Endometrial microvascular endothelial cells (primary cell): ENCODE measurements around the gene PAQR4. TPM values are rescaled to one million over a fixed set of nuclear protein-coding genes. Genes with fewer than 3 reads are reported as not detected.

ENCODE experiments used
- in situ Hi-C: cut with HindIII; loops from 2 replicates; pipeline ENCODE4 v1.10.0; 2017; ENCODE audit warnings: low sequenced_read_pairs, low pct_unique_long_range_greater_than_20kb; ENCODE audit errors: inconsistent ontology term
- total RNA-seq: library from RNA; depleted of rRNA; stranded (reverse); fragments of >200 nt; gene quantifications from one replicate; pipeline ENCODE4 v1.2.3, GENCODE V29; 2015; ENCODE audit errors: inconsistent ontology term

PAQR4 gene
- total RNA-seq, 1 donor from 2014 or later: 27.3 TPM

DNA sequence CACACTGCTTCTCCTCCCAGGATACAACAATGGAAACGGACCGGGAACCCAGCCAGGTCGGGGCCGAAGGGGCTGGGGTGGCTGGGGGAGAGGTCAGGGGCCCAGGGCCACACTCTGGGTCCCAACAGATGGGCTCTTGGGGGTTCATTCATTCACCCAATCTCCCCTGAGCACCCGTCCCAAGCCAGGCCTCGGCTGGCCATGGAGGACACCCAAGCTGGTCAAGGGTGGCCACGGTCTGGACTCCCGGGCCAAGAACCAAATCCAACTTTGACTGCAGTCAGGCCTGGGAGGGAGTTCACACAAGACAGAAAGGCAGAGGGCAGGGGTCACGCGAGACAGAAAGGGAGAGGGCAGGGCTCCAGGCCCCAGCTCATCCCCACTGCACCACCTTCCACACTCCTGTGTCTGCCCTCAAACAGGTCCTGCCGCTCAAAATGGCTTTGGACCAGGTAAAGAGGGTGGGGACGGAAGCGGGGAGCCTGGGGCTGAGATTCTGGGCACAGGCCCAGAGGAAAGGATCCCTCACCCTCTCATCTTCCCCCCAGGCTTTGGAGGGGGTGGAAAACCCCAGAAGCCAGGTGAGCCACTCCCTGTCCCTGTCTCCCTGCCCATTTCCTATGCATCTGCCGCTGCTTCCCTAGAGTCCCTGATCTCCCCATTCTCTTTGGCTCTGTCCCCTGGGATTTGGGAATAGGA lies 23.4 kb downstream of the PAQR4 start:
- in situ Hi-C loops: no loop called here

DNA sequence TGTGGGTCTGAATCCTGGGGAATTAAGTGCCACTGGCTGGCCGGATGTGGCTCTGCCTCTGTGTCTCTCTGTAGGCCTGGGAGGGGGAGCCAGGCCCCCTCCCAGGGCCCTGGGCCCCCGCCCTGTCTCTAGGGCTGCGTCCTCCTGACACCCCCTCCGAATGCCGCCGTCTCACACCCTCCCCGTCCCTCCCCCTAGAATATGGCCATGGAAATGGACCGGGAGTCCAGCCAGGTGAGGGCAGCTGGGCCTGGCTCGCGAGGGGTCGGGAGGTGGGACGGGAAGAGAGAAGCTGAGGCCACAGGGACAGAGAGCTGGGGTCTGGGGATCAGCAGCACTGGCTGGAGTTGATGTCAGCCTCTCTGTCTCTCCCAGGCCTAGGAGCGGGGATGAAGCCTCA lies 27.1 kb downstream of the PAQR4 start:
- in situ Hi-C loops: no loop called here

DNA sequence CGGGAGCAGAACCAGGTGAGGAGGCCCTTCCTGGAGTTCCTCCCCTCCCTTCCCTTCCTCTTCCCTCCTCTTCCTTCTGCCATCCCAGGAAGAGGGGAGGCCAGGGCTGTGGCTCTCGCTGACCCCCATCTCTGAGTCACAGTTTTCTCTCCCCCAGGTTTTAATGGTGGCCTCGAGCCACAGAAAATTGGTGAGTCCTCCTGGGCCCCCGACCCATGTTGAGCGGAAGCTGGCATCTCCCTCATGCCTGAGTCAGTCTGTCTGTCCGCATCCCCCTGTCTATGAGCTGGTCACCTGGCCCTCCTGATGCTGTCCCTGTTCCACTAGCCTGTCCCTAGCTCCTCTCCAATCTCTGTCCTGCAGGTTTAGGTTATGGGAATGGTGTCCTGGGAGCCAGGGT lies 30.8 kb downstream of the PAQR4 start:
- in situ Hi-C loops: no loop called here

DNA sequence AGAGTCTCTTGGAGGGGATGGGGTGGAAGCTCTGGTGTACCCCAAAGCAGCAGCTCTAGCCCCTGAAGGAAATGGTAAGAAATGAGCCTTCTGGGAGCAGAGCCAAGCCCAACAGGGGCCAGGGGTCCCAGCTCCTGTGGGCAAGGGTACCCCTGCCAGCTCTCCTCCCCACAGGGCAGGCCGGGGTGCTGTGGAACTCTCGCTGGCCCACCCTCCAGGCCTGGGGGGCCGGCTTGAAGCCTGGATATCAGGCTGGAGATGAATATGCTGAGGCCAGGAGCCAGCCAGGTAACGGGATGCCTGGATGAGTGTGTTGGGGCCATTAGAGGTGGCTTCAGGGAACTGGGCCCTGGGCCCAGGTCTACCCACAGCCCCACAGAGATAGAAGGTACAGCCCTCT lies 31.4 kb downstream of the PAQR4 start:
- in situ Hi-C loops: no loop called here

DNA sequence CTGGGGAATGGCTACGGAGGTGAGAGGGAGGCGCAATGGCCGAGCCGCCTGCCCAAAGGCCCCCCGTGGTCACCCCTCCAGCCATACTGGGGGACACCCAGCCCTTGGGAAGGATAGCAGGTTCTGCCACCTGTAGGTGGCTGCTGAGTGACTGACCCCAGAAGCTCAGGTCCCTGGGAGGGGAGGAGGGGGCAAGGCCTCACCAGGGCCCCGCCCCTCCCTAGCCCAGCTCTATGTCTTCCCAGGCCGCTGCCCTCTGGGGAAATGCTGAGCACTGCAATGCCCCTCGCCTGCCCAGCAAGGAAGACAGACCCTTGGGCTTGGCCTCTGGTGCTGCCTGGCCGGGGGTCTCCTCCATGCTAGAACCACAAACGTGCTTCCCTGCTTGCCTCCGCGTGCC lies 32.2 kb downstream of the PAQR4 start:
- in situ Hi-C loops: no loop called here

DNA sequence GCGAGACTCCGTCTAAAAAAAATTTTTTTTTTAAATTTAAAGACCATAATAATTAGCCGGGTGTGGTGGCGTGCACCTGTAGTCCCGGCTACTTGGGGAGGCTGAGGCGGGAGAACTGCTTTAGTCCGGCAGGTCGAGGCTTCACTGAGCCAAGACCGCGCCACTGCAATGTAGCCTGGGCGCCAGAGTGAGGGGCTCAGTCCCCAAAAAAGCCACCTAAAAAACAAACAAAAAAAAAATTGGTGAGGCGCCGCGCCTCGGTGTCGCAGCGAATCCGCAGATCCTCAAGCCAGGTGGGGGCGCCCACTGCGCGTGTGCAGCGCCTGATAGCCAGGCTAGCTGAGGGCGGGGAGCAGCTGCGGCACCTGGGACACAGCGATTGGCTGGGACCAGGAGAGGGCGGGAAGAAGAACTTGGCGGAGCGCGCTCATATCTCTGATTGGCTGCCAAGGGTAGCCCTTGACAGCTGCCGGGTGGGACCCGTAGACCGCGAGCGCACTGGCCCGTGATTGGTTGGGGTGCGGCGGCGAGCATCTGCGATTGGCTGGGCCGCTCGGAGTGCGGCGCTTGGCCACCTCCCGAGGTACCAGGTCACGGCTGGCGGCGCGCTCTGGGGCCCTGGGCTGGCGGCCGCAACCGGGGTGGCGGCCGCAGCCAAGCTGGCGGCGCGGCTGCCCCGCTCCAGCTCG lies 34.6 kb downstream of the PAQR4 start:
- in situ Hi-C loops: no loop called here

DNA sequence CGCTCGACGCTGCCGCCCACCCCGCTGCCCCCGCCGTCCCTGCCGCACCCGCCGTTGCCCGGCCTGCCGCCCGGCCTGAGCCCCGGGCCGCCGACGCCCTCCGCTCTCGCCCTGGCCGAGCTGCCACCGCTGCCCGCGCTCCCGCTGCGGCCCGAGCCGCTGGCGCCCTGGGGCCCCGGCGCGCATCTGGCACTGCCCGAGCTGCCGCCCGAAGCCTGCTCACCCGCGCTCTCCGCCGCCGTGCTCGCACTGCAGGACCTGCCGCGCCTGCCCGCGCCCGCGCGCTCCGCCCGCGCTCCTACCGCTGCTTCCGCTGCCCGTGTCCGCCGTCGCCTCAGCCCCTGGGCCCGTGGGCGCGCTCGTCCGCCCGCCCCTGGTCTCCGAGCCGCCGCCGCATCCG lies 35.2 kb downstream of the PAQR4 start:
- in situ Hi-C loops: no loop called here

DNA sequence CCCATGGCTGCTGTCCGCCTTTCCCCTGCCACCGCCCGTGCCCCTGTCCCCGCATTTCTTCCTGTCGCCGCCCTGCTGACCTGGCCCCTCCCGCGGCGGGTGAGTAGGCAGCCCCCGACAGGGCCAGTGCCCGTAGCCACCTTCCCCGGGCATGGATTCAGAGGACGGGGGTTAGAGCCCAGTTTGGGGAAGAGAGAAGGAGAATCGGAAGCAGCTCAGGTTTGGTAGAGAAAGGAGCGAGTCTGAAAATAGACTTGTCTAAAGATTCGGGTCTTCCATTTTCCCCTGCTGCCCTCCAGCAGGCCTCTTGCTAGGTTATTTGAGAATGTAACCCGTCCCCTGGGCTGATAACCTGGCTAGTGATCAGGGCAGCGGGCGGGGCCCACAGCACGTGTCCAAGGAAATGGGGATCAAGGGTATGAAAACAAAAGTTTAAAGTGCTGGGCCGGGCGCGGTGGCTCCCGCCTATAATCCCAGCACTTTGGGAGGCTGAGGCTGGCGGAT lies 35.7 kb downstream of the PAQR4 start:
- in situ Hi-C loops: no loop called here

DNA sequence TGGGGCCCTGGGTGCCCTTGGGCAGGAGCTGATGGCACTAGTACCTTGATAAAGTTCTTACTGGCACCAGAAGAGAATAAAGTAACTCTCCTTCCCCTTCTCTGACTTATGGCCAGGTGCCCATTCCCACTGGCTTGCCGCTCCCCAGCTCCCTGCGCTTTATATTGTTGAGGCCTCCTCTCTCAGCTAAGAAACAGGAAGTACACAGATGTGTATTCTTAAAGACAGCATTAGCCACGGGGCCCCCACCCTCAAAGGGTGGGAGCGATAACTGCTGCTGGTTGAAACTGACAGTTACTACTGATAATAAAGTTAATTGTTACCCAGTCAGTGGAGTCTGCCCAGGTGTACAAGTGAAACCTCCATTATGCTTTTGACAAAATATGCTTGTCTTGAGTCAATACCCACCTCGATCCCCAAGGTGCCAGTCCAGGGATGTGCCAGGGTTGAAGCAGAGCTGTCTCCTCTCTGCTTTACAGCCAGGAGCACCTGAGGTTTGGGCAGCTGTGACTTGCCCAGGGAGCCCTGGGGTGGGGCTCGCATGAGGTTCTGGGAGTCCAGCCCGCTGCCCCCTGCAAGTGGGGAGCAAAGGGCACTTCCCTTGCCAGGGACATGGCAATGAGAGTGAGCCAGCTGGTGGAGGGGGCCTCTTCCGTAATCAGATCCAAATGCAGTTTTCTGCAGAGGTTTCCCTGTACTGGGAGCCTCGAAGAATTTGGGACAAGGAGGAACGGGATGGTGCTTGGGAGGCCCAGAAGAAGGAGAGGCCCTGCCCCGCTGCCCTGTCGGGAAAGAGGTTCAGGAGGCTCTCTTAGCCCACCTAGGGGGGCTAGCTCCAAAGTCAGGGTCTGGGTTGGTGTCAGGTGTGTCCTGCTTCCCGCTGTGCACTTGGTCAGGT lies 38.2 kb downstream of the PAQR4 start:
- in situ Hi-C loops: no loop called here

DNA sequence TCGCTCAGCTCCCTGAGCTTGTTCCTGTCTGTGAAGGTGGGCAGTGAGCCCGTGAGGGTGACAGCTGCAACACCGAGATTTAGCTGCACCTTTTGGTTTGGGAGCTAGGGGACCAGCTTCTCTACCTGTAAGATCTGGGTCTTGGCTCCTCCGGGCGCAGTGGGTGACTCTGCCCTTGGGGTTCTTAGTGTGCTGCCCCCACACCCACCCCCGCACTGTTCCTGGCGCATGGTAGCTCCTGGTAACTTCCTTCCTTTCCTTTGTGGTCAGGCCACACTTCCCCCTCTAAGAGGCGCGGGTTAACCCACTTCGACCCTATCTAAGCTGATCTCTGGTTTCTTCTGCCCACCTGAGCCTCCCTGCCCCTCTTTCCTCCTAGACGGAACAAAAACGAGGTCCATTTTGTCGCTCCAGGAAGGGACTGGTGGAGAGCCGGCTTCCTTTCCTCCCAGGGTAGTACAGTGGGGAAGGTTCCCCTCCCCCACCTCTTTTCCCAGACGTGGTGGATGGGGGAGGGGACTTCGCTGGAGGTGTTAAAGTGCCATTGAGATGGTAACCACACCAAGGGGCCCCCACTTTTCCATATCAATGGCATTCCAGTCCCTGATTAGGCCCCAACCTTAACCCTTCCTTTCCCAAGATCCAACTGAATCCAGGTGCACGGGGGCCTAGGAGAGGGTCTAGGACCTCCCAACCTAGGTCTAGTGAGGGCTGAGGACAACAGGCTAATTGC lies 39.0 kb downstream of the PAQR4 start:
- in situ Hi-C loops: no loop called here

DNA sequence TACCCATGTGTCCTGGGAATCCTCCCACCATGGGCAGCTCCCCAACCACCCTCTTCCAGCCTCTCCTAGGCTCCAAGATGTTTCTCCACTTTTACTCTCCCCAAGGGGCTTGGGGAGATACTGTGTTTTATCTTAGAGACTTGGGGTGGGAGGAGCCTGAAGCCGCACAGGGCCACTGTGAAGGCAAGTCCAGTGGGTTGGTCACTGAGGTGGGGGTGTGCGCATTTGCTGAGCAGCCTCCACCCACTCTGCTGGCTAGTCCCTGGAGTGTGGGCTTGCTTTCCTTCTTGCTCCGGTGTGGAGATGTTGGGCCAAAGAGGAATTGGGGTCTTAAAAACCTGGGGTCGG lies 39.5 kb downstream of the PAQR4 start:
- in situ Hi-C loops: no loop called here

DNA sequence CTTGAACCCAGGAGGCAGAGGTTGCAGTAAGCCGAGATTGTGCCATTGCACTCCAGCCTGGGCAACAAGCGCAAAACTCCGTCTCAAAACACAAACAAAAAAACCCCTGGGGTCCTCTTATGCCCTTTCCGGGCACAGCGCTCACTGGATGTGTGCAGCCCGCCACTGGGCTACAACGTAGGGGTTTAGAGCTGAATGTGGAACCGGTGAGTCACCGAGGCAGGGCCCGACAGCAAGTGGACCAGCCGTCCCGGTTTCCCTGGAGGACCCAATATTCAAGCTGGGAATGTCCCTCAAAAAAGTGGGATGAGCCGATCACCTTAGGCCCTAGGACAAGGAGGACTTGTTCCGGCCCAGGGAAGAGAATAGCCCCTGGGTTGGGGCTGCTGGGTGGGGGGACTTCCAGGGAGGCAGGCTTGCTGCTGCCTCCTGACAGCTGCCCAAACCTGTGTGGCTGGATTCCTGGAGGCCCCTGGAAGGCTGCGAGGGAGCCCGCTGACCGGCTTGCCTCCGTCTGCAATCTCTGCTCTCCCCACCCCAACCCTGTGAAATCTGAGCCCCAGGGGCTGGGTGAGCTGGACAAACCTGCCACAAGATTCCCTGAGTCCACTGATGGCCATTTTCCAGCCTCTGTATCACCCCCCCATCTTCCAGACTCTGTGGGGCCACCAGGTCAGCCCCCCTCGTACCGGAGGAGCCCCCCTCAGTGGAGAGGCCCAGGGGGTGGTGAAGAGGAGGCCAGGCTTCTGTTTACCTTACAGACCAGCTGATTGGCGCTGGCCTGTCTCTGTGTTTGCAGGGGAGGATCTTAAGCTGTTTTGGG lies 40.6 kb downstream of the PAQR4 start:
- in situ Hi-C loops: no loop called here

DNA sequence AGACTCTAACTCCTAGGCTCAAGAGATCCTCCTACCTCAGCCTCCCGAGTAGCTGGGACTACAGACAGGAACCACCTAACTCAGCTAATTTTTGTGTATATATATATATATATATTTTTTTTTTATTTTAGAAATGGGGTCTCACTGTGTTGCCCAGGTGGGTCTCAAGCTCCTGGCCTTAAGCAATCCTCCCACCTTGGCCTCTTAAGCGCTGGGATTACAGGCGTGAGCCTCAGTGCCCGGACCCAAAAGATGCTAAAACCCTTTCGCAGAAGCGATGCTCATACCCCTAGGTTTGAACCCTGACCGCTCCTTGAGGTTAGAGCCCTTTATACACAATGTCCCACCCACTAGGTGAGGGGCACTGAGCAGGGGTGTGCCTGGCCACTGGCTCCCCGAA lies 41.4 kb downstream of the PAQR4 start:
- in situ Hi-C loops: no loop called here

DNA sequence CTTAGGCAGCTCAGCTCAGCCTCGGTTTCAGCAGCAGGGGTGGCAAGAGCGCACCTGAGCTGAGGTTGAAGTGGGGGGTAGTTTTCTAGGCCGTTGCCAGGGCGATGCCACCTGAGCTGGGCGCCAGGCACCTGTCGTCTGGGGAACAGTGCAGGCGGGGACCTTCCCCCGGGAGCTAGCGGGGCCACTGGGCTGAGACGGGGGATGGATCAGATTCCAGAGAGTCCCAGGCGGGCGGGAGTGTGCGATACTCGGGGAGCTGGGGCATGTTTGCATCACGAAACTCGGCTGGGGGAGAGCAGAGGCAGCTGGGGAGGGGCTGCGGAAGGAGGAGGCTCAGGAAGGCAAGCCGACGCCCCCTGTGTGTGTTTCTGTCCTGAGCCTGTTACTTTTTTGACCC lies 43.1 kb downstream of the PAQR4 start:
- in situ Hi-C loops: no loop called here

DNA sequence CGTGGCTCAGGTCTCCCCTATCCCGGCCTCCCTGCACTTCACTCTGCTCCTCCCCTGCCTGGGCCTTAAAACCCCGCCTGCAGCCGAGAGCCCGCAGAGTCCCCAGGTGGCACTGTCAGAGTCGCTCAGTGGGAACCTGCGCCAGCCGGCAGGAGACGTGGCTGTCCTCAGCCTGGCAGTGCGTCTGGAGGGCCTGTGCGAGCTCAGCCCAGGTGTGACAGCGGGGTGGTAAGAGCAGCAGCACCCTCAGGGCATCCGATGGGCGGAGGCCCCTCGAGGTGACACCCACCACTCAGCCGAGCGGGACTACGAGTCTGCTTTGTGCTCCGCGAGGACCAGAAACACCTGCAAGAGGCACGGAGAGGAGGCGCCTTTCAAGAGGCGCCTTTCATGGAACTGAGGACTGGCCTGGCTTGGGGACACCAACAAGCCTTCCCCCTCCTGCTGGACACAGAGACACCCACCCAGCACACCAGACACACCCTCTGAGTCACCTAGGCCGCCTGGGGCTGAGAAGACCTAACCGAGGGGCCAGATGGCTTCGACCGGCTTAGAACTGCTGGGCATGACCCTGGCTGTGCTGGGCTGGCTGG lies 43.8 kb downstream of the PAQR4 start, which contains the start of gene CLDN9:
TSS of gene CLDN9 (plus strand) at position 96 of the 593 bp plus-strand sequence. CDS start at position 536, 440 bp downstream.
- in situ Hi-C loops: no loop called here

DNA sequence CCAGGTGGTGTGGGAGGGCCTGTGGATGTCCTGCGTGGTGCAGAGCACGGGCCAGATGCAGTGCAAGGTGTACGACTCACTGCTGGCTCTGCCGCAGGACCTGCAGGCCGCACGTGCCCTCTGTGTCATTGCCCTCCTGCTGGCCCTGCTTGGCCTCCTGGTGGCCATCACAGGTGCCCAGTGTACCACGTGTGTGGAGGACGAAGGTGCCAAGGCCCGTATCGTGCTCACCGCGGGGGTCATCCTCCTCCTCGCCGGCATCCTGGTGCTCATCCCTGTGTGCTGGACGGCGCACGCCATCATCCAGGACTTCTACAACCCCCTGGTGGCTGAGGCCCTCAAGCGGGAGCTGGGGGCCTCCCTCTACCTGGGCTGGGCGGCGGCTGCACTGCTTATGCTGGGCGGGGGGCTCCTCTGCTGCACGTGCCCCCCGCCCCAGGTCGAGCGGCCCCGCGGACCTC lies 44.4 kb downstream of the PAQR4 start:
- in situ Hi-C loops: no loop called here

DNA sequence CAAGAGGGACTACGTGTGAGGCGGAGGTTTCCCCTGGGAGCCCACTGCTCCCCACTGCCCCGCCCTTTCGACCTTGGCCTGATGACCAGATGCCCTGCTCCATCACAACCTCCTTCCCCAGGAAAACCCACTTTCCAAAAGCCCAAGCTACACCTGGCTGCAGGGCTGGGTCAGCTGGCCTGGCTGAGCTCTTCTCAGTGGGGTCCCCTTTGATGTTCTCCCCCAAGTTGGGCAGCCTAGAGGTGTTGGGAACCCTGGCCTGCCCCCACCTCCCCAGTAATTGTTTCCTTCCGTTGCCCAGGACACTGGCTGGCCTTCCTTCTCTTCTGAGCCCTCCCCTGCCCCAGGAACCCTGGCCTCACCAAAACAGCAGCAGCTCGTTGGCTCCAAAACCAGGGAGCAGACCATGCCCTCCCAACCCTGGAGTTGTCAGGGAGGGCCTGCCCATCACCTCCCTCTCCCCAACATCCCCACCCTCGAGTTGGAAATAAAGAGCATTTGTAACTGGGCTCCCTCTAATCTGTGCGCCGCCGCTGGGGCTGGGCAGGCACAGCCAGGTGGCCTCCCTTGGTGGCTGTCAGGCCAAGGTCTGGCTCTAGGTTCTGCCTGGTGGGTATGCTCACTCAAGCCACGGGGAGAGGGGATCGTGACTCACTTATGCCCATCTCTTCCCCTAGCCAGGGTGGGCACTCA lies 45.0 kb downstream of the PAQR4 start:
- in situ Hi-C loops: no loop called here
